Measurements from ENCODE around the gene PLPPR5.

DNA sequence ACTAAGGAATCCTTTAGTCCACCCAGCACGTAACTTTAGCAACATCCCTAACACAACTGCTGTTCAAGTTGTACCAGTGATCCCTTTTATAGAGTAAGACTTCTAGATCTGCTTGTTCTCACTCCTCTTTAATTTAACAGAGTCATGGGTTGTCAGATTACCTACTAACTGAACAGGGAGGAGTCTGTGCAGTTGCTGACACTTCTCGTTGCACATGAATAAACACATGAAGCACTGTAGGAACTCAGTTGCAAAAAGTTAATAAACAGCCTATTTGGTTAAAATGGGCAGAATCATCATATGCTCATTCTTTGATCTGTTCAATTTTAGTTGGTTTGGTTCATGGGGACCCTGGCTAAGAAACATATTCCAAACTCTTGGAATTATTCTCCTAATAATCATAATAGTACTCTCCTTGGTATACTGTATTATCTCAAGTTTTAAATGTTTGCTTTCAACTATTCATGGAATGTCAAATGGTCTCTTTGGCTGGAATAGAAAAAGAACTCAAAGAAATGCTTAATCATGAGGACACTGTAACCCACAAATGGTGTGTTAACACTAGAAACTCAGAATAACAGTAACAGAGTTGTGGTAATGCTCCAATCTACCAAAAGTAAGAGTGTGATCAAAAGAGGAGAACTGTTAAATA lies 15.6 kb downstream of the PLPPR5 start:
- TF ChIP-seq, protein P1, sequence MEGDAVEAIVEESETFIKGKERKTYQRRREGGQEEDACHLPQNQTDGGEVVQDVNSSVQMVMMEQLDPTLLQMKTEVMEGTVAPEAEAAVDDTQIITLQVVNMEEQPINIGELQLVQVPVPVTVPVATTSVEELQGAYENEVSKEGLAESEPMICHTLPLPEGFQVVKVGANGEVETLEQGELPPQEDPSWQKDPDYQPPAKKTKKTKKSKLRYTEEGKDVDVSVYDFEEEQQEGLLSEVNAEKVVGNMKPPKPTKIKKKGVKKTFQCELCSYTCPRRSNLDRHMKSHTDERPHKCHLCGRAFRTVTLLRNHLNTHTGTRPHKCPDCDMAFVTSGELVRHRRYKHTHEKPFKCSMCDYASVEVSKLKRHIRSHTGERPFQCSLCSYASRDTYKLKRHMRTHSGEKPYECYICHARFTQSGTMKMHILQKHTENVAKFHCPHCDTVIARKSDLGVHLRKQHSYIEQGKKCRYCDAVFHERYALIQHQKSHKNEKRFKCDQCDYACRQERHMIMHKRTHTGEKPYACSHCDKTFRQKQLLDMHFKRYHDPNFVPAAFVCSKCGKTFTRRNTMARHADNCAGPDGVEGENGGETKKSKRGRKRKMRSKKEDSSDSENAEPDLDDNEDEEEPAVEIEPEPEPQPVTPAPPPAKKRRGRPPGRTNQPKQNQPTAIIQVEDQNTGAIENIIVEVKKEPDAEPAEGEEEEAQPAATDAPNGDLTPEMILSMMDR (IDR thresholded peaks at IDR 0.05; ENCODE audit: low read depth, low read length) = no peak
- TF ChIP-seq EZH2phosphoT487 (IDR thresholded peaks at IDR 0.05; ENCODE audit: low read depth) = no peak
